ENCODE measurements around the gene FCER1G. TPM values are rescaled to one million over a fixed set of nuclear protein-coding genes. Genes with fewer than 3 reads are reported as not detected.

The FCER1G gene
- total and polyA plus RNA-seq, 9 of the 15 experiments (the other 6 are each of a cell fraction or from before 2014, with no cell fraction given): 0.15 to 0.69 (median 0.31) TPM; not detected in 2

- no peak for TF ChIP-seq BRD4 (IDR thresholded peaks at IDR 0.05)
- TF ChIP-seq POLR2A (conservative IDR thresholded peaks at IDR 0.05): peak; percentile 53
- TF ChIP-seq CBX5 (IDR thresholded peaks at IDR 0.05; ENCODE audit: borderline replicate concordance, low read depth): 0 out of 2 replicates have a peak, but pooled peaks have one; percentile 7
- TF ChIP-seq ELF4 (CRISPR knock-in tag; IDR thresholded peaks at IDR 0.05): 0 out of 2 replicates have a peak, but pooled peaks have one; percentile 28
- TF ChIP-seq GATAD2A (IDR thresholded peaks at IDR 0.05): peak; percentile 57; the same call in 1 of the 2 replicates
- TF ChIP-seq ZBTB11 (CRISPR knock-in tag; IDR thresholded peaks at IDR 0.05): peak in 1 of 3 experiments; percentile 23; a peak in 1 of 6 replicates
- peak; percentile 7; the same call in 1 of the 2 replicates for TF ChIP-seq TAF7 (tag; IDR thresholded peaks at IDR 0.05)
- peak; percentile 8 for TF ChIP-seq TAF1 (IDR thresholded peaks at IDR 0.05; ENCODE audit: control insufficient read depth, extremely low read depth, insufficient read depth, low read length, severe bottlenecking)
- TF ChIP-seq POU5F1 (IDR thresholded peaks at IDR 0.05; ENCODE audit: borderline replicate concordance, low read depth, low read length, partially characterized antibody): no peak
- TF ChIP-seq MAZ (CRISPR knock-in tag; conservative IDR thresholded peaks at IDR 0.05 in 1 of 2, IDR thresholded peaks at IDR 0.05 in 1 of 2): 0 out of 4 replicates have a peak, but pooled peaks of 1 of the 2 experiments have one; percentile 0
- peak; percentile 75; the same call in 1 of the 2 replicates for TF ChIP-seq ZNF740 (CRISPR knock-in tag; IDR thresholded peaks at IDR 0.05)
- no peak for TF ChIP-seq ZNF740 (tag; IDR thresholded peaks at IDR 0.05)
- 0 out of 4 replicates have a peak, but pooled peaks of 1 of the 2 experiments have one; percentile 7 for TF ChIP-seq ZMIZ1 (IDR thresholded peaks at IDR 0.05; ENCODE audit: low read depth in 2 of 2, low read length in 2 of 2)
- peak; percentile 63 for TF ChIP-seq ZBTB2 (IDR thresholded peaks at IDR 0.05)
- TF ChIP-seq ZNF316 (IDR thresholded peaks at IDR 0.05): peak; percentile 41; the same call in 1 of the 2 replicates
- peak; percentile 49; the same call in 1 of the 2 replicates for TF ChIP-seq ZEB2 (IDR thresholded peaks at IDR 0.05)
- TF ChIP-seq TOE1 (IDR thresholded peaks at IDR 0.05; ENCODE audit: borderline replicate concordance): no peak
- TF ChIP-seq TOE1 (CRISPR knock-in tag; IDR thresholded peaks at IDR 0.05; ENCODE audit: borderline replicate concordance, low read depth): 0 out of 2 replicates have a peak, but pooled peaks have one; percentile 43
Measured at GRCh38 chr1:161200421-161200991, 14.6 kb upstream of the FCER1G start (continued).
